Neutrophil (primary cell): Measurements from ENCODE around the gene KRT40.

Experiments used
- H3K27ac ChIP-seq: fragments of 200-600 bp; sonication (generic); 2 replicates; pipeline ENCODE4 v1.5.1; 2016; ENCODE audit warnings: mild to moderate bottlenecking, moderate library complexity
- H3K27me3 ChIP-seq: fragments of 200-600 bp; sonication (generic); 2 replicates; pipeline ENCODE4 v1.6.0; 2016; ENCODE audit warnings: mild to moderate bottlenecking
- H3K36me3 ChIP-seq: fragments of 200-600 bp; sonication (generic); 2 replicates; pipeline ENCODE4 v1.5.1; 2017
- H3K4me1 ChIP-seq, 2 experiments: fragments of 200-600 bp in 1 of 2; sonication (generic) in 1 of 2; 1 replicate in 1 of 2; 2 replicates in 1 of 2; pipeline versions ENCODE4 v1.5.1 to v1.6.1; 2013 to 2016; ENCODE audit warnings: low read depth in 1 of 2, low read length in 1 of 2, mild to moderate bottlenecking in 1 of 2, moderate library complexity in 1 of 2; ENCODE audit not compliant: control insufficient read depth in 1 of 2, insufficient read depth in 1 of 2
- H3K4me3 ChIP-seq, 2 experiments: fragments of 200-600 bp in 1 of 2; sonication (generic) in 1 of 2; 1 replicate in 1 of 2; 2 replicates in 1 of 2; pipeline ENCODE4 v1.5.1; 2013 to 2016; ENCODE audit warnings: low read depth in 1 of 2, low read length in 1 of 2, mild to moderate bottlenecking in 1 of 2, moderate library complexity in 1 of 2
- H3K9me3 ChIP-seq: fragments of 200-600 bp; sonication (generic); 2 replicates; pipeline ENCODE4 v1.5.1; 2016
- CTCF ChIP-seq: fragments of 200-600 bp; sonication (generic); IDR thresholded peaks from 2 replicates; pipeline ENCODE4 v1.5.1; 2016; ENCODE audit warnings: antibody characterized with exemption

KRT40 gene

GRCh38 chr17:40962059-40962561 is 22.0 kb downstream of the KRT40 start:
- peaks cover 20% of the 10 kb centered on the region for H3K27me3 ChIP-seq
- no peaks in the 10 kb centered on the region for H3K36me3 ChIP-seq
- H3K9me3 ChIP-seq: no peaks in the 10 kb centered on the region
- H3K4me1 ChIP-seq: peaks cover 0 to 9% of the 10 kb centered on the region in 2 experiments
- TF ChIP-seq CTCF: no peak
- H3K27ac ChIP-seq: no peak overlapping the region
- H3K4me3 ChIP-seq: no peak overlapping the region

GRCh38 chr17:40961591-40961990 is 22.5 kb downstream of the KRT40 start:
- H3K9me3 ChIP-seq: no peaks in the 10 kb centered on the region
- H3K27me3 ChIP-seq: peaks cover 19% of the 10 kb centered on the region
- no peak for TF ChIP-seq CTCF
- H3K4me3 ChIP-seq: no peak overlapping the region
- peaks cover 0 to 9% of the 10 kb centered on the region in 2 experiments for H3K4me1 ChIP-seq
- H3K36me3 ChIP-seq: no peaks in the 10 kb centered on the region
- H3K27ac ChIP-seq: no peak overlapping the region

GRCh38 chr17:40960144-40960543 is 24.0 kb downstream of the KRT40 start:
- no peak overlapping the region for H3K27ac ChIP-seq
- peaks cover 0 to 9% of the 10 kb centered on the region in 2 experiments for H3K4me1 ChIP-seq
- H3K4me3 ChIP-seq: no peak overlapping the region
- no peak for TF ChIP-seq CTCF
- peaks cover 14% of the 10 kb centered on the region for H3K27me3 ChIP-seq
- H3K36me3 ChIP-seq: no peaks in the 10 kb centered on the region
- H3K9me3 ChIP-seq: no peaks in the 10 kb centered on the region

GRCh38 chr17:40958086-40958953 is 25.8 kb downstream of the KRT40 start:
- no peak for TF ChIP-seq CTCF
- Histone ChIP-seq H3K27me3 (peaks cover 29% of the 10 kb centered on the region), H3K36me3 (no peaks in the 10 kb centered on the region), H3K9me3 (no peaks in the 10 kb centered on the region), H3K4me3 (no peak overlapping the region), H3K27ac (no peak overlapping the region), H3K4me1 (peaks cover 0 to 9% of the 10 kb centered on the region in 2 experiments)

- peaks cover 46% of the 10 kb centered on the region for H3K27me3 ChIP-seq
- no peaks in the 10 kb centered on the region for H3K36me3 ChIP-seq
- TF ChIP-seq CTCF: no peak
- H3K4me1 ChIP-seq: peaks cover 0 to 4% of the 10 kb centered on the region in 2 experiments
- no peaks in the 10 kb centered on the region for H3K9me3 ChIP-seq
- no peak overlapping the region for H3K27ac ChIP-seq
- no peak overlapping the region for H3K4me3 ChIP-seq
Measured at GRCh38 chr17:40956401-40957254, 27.5 kb downstream of the KRT40 start.
